Common myeloid progenitor, CD34-positive (primary cell): ENCODE measurements around the gene EFNA2.

Experiments used
- CTCF ChIA-PET: fragments of 350-600 bp; sonication (Branson Sonifier 250); formaldehyde crosslinking; loops from one replicate; lab custom pipeline; 2021; ENCODE audit warnings: antibody characterized with exemption; lab: Charles Lee
- POLR2A ChIA-PET: fragments of 350-600 bp; sonication (Branson Sonifier 250); formaldehyde crosslinking; loops from one replicate; lab custom pipeline; 2021; ENCODE audit warnings: antibody characterized with exemption; lab: Charles Lee
- DNase-seq, 3 donors: peaks; one replicate each; pipeline versions ENCODE4 v3.0.0 to v3.0.0-alpha.2; 2013
- H3K27ac ChIP-seq, 2 experiments: 1 replicate in 1 of 2; 2 replicates in 1 of 2; pipeline ENCODE4 v1.7.0; 2013; ENCODE audit warnings: inconsistent platforms in 2 of 2, low read length in 2 of 2, mild to moderate bottlenecking in 2 of 2, low read depth in 1 of 2, moderate library complexity in 1 of 2; ENCODE audit not compliant: severe bottlenecking in 2 of 2, insufficient read depth in 1 of 2, poor library complexity in 1 of 2
- H3K27me3 ChIP-seq, 5 experiments: replicated peaks in 2 of 5; 1 replicate in 3 of 5; 2 replicates in 2 of 5; pipeline versions ENCODE4 v1.6.1 to v1.7.0; 2013; ENCODE audit warnings: low read length in 4 of 5, mild to moderate bottlenecking in 2 of 5, moderate library complexity in 2 of 5, inconsistent platforms in 1 of 5; ENCODE audit not compliant: insufficient read depth in 5 of 5, control insufficient read depth in 4 of 5
- H3K36me3 ChIP-seq, 4 experiments: 1 replicate in 2 of 4; 2 replicates in 2 of 4; pipeline versions ENCODE4 v1.6.1 to v1.7.0; 2013; ENCODE audit warnings: low read length in 3 of 4, control low read depth in 1 of 4, mild to moderate bottlenecking in 1 of 4; ENCODE audit not compliant: control insufficient read depth in 4 of 4, insufficient read depth in 4 of 4
- H3K4me1 ChIP-seq, 4 experiments: 1 replicate in 3 of 4; 2 replicates in 1 of 4; pipeline versions ENCODE4 v1.6.1 to v1.7.1; 2013; ENCODE audit warnings: low read length in 3 of 4, mild to moderate bottlenecking in 3 of 4, control low read depth in 1 of 4, inconsistent platforms in 1 of 4, moderate library complexity in 1 of 4; ENCODE audit not compliant: control insufficient read depth in 4 of 4, insufficient read depth in 4 of 4; ENCODE audit errors: control extremely low read depth in 1 of 4
- H3K4me3 ChIP-seq, 7 experiments: 1 replicate in 4 of 7; 2 replicates in 3 of 7; pipeline versions ENCODE4 v1.5.1 to v1.7.0; 2013; ENCODE audit warnings: mild to moderate bottlenecking in 7 of 7, low read length in 6 of 7, moderate library complexity in 6 of 7, inconsistent platforms in 2 of 7, low read depth in 2 of 7, control low read depth in 1 of 7; ENCODE audit not compliant: insufficient read depth in 4 of 7, control insufficient read depth in 1 of 7; ENCODE audit errors: extremely low read depth in 1 of 7
- H3K9me3 ChIP-seq, 5 experiments: 1 replicate in 4 of 5; 2 replicates in 1 of 5; pipeline versions ENCODE4 v1.6.1 to v1.7.1; 2013; ENCODE audit warnings: low read length in 4 of 5, mild to moderate bottlenecking in 2 of 5, inconsistent platforms in 1 of 5, low read depth in 1 of 5, moderate library complexity in 1 of 5; ENCODE audit not compliant: control insufficient read depth in 4 of 5, insufficient read depth in 2 of 5; ENCODE audit errors: control extremely low read depth in 1 of 5
- WGBS: methylation state at CpG from one replicate; pipeline ENCODE4 v1.1.5; 2013; ENCODE audit not compliant: insufficient coverage; 5-methylcytosine and 5-hydroxymethylcytosine counted together

The EFNA2 gene

GRCh38 chr19:1249298-1249989, 36.2 kb upstream of the EFNA2 start:
- CTCF ChIA-PET, result no interaction called here
- POLR2A ChIA-PET, result interaction anchor here (0.6 to 2.6 kb wide), 5 partner anchors 12 to 120 kb away, joined by 4 to 22 read pairs (median 5); partner anchors contain the start of genes CIRBP and FAM174C
- H3K4me3 ChIP-seq, result peak overlapping the region; percentile 70 to 87 (median 79)
- H3K36me3 ChIP-seq, result peaks cover 0 to 26% (median 8%) of the 10 kb centered on the region in 4 experiments
- H3K4me1 ChIP-seq, result peaks cover 0 to 55% (median 48%) of the 10 kb centered on the region in 4 experiments
- DNase-seq, result peak; percentile 91 to 96 (median 96)
- no peaks in the 10 kb centered on the region for H3K27me3 ChIP-seq
- no peaks in the 10 kb centered on the region for H3K9me3 ChIP-seq
- 0% methylated on average over 54 of the region's 102 CpGs for WGBS
- peak overlapping the region; percentile 54 to 94 for H3K27ac ChIP-seq

- WGBS, result under 1% methylated on average over 66 of the region's 67 CpGs
- CTCF ChIA-PET, result no interaction called here
- H3K9me3 ChIP-seq, result no peaks in the 10 kb centered on the region
These were observed 35.7 kb upstream of the EFNA2 start for GRCh38 chr19:1249990-1250436.

GRCh38 chr19:1250437-1251260, 35.0 kb upstream of the EFNA2 start:
- under 1% methylated on average over 62 of the region's 90 CpGs for WGBS
- Histone ChIP-seq H3K4me1 (peaks cover 0 to 56% (median 50%) of the 10 kb centered on the region in 4 experiments), H3K36me3 (peaks cover 0 to 27% (median 20%) of the 10 kb centered on the region in 4 experiments), H3K9me3 (no peaks in the 10 kb centered on the region), H3K27ac (peak overlapping the region; percentile 50 to 89), H3K4me3 (peak overlapping the region; percentile 70 to 87 (median 79)), H3K27me3 (no peaks in the 10 kb centered on the region)
- POLR2A ChIA-PET, result interaction anchor here (2.6 to 7.0 kb wide), 2 partner anchors 17 to 19 kb away, joined by 22 to 98 read pairs; partner anchors contain the start of gene CIRBP
- DNase-seq, result peak in 2 of 3 donors; percentile 65 to 74
- CTCF ChIA-PET, result interaction anchor here (7.9 kb wide), 1 partner anchor 14 kb away, joined by 60 read pairs; no protein-coding TSS in a partner anchor

More at GRCh38 chr19:1249990-1250436, 35.7 kb upstream of the EFNA2 start:
- Histone ChIP-seq H3K36me3 (peaks cover 0 to 26% (median 13%) of the 10 kb centered on the region in 4 experiments), H3K27ac (peak overlapping the region in 1 of 2 experiments; percentile 89), H3K4me1 (peaks cover 0 to 55% (median 48%) of the 10 kb centered on the region in 4 experiments), H3K4me3 (peak overlapping the region; percentile 70 to 87 (median 79)), H3K27me3 (no peaks in the 10 kb centered on the region)
- POLR2A ChIA-PET, result interaction anchor here (1.8 to 2.6 kb wide), 2 partner anchors 16 to 19 kb away, joined by 19 to 22 read pairs; partner anchors contain the start of gene CIRBP
- DNase-seq, result no peak

- H3K27me3 ChIP-seq, result no peaks in the 10 kb centered on the region
- H3K36me3 ChIP-seq, result peaks cover 2 to 34% (median 25%) of the 10 kb centered on the region in 4 experiments
- DNase-seq, result peak in 2 of 3 donors; percentile 61 to 74
- CTCF ChIA-PET, result interaction anchor here (7.9 kb wide), 1 partner anchor 13 kb away, joined by 60 read pairs; no protein-coding TSS in a partner anchor
- no peaks in the 10 kb centered on the region for H3K9me3 ChIP-seq
- peak overlapping the region; percentile 70 to 87 (median 79) for H3K4me3 ChIP-seq
- POLR2A ChIA-PET, result interaction anchor here (7.0 kb wide), 1 partner anchor 16 kb away, joined by 98 read pairs; the partner anchor contains the start of gene CIRBP
- H3K27ac ChIP-seq, result peak overlapping the region; percentile 50 to 89
- peaks cover 0 to 60% (median 51%) of the 10 kb centered on the region in 4 experiments for H3K4me1 ChIP-seq
- 6% methylated on average over 30 of the region's 41 CpGs for WGBS
These were observed 34.1 kb upstream of the EFNA2 start for GRCh38 chr19:1251330-1252220.

GRCh38 chr19:1252221-1252820, 33.4 kb upstream of the EFNA2 start:
- Histone ChIP-seq H3K4me1 (peaks cover 0 to 67% (median 54%) of the 10 kb centered on the region in 4 experiments), H3K4me3 (peak overlapping the region in 6 of 7 experiments; percentile 32 to 84 (median 78)), H3K9me3 (no peaks in the 10 kb centered on the region), H3K27me3 (no peaks in the 10 kb centered on the region), H3K36me3 (peaks cover 3 to 41% (median 30%) of the 10 kb centered on the region in 4 experiments), H3K27ac (peak overlapping the region; percentile 70 to 89)
- peak; percentile 89 to 97 (median 97) for DNase-seq
- 0% methylated on average over 22 of the region's 30 CpGs for WGBS
- CTCF ChIA-PET, result interaction anchor here (7.9 to 17.7 kb wide), 2 partner anchors 7 to 12 kb away, joined by 60 to 268 read pairs; no protein-coding TSS in a partner anchor
- POLR2A ChIA-PET, result interaction anchor here (1.1 to 7.0 kb wide), 7 partner anchors 8 to 121 kb away, joined by 3 to 98 read pairs (median 7); partner anchors contain the start of genes CIRBP and FAM174C
